ENCODE measurements around the gene HDAC4. TPM values are rescaled to one million over a fixed set of nuclear protein-coding genes. Genes with fewer than 3 reads are reported as not detected.

The HDAC4 gene
- total and polyA plus RNA-seq, 9 donors: 7.0 to 74.0 (median 46.3) TPM

- 95 to 96% (median 96%) methylated on average over 32 of the region's 32 CpGs for WGBS, 3 donors
- no peaks in the 10 kb centered on the region for H3K36me3 ChIP-seq
These were observed 240.3 kb downstream of the HDAC4 start for GRCh38 chr2:239160226-239161143.

GRCh38 chr2:239159476-239159911, 241.3 kb downstream of the HDAC4 start:
- no peaks in the 10 kb centered on the region for H3K27me3 ChIP-seq
- no peak overlapping the region for H3K27ac ChIP-seq
- 92 to 95% (median 93%) methylated on average over 9 of the region's 9 CpGs for WGBS, 3 donors
- TF ChIP-seq CTCF (IDR thresholded peaks at IDR 0.05): no peak
- no peaks in the 10 kb centered on the region for H3K36me3 ChIP-seq
- intact Hi-C loops (cut with DNase I): no loop called here
- no peaks in the 10 kb centered on the region for H3K4me1 ChIP-seq (ENCODE audit: insufficient read depth)
- no peak overlapping the region for H3K4me3 ChIP-seq
- DNase-seq: peak in 1 of 5 donors; percentile 11
- no peaks in the 10 kb centered on the region for H3K9me3 ChIP-seq

More at GRCh38 chr2:239160226-239161143, 240.3 kb downstream of the HDAC4 start:
- TF ChIP-seq EP300 (IDR thresholded peaks at IDR 0.05) (no peak), CTCF (IDR thresholded peaks at IDR 0.05) (no peak), POLR2A (IDR thresholded peaks at IDR 0.05) (no peak)
- Histone ChIP-seq H3K27ac (no peak overlapping the region), H3K4me3 (no peak overlapping the region), H3K9me3 (no peaks in the 10 kb centered on the region), H3K27me3 (no peaks in the 10 kb centered on the region), H3K4me1 (ENCODE audit: insufficient read depth) (no peaks in the 10 kb centered on the region)
- peak in 2 of 5 donors; percentile 7 to 28 for DNase-seq
- intact Hi-C loops (cut with DNase I): no loop called here

GRCh38 chr2:239158641-239159475, 242.0 kb downstream of the HDAC4 start:
- no peak overlapping the region for H3K27ac ChIP-seq
- TF ChIP-seq CTCF (IDR thresholded peaks at IDR 0.05) (no peak), EP300 (IDR thresholded peaks at IDR 0.05) (no peak), POLR2A (IDR thresholded peaks at IDR 0.05) (no peak)
- H3K27me3 ChIP-seq: no peaks in the 10 kb centered on the region
- intact Hi-C loops (cut with DNase I): no loop called here
- no peaks in the 10 kb centered on the region for H3K4me1 ChIP-seq (ENCODE audit: insufficient read depth)
- peak in 2 of 5 donors; percentile 12 to 26 for DNase-seq
- H3K4me3 ChIP-seq: no peak overlapping the region
- WGBS, 3 donors: 97% methylated on average over 29 of the region's 29 CpGs
- H3K9me3 ChIP-seq: no peaks in the 10 kb centered on the region
- no peaks in the 10 kb centered on the region for H3K36me3 ChIP-seq

GRCh38 chr2:239157771-239158170, 243.0 kb downstream of the HDAC4 start:
- Histone ChIP-seq H3K4me3 (no peak overlapping the region), H3K36me3 (no peaks in the 10 kb centered on the region), H3K27ac (no peak overlapping the region), H3K27me3 (no peaks in the 10 kb centered on the region), H3K9me3 (no peaks in the 10 kb centered on the region), H3K4me1 (ENCODE audit: insufficient read depth) (no peaks in the 10 kb centered on the region)
- WGBS, 3 donors: 64 to 65% (median 64%) methylated on average over 11 of the region's 11 CpGs
- intact Hi-C loops (cut with DNase I): no loop called here
- DNase-seq: peak in 3 of 5 donors; percentile 18 to 38 (median 19)
- TF ChIP-seq EP300 (IDR thresholded peaks at IDR 0.05) (no peak), CTCF (IDR thresholded peaks at IDR 0.05) (no peak), POLR2A (IDR thresholded peaks at IDR 0.05) (no peak)
